ENCODE measurements around the gene LCLAT1.

DNA sequence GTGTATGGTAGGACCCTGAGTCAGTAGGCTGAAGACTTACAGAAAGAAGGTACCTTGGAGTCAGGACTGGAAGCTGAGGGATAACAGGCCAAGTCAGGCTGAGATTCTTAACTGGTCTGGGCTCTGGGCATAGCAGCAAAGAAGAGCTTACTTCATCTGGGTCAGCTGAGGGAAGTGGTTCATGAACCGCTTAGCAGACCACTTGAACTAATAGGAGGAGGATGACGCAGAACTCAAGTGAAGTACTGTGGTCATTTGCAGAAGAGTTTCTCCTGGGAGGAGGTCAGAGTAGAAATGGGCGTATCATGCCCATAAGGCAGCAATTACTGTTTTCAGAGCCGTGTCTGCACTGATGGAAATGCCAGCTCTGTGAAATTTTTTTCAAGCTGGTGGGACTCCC, 164.5 kb downstream of the LCLAT1 start:
- TF ChIP-seq CTCF (IDR thresholded peaks at IDR 0.05; ENCODE audit: insufficient read depth, low read length) = no peak
- TF ChIP-seq, protein P1, sequence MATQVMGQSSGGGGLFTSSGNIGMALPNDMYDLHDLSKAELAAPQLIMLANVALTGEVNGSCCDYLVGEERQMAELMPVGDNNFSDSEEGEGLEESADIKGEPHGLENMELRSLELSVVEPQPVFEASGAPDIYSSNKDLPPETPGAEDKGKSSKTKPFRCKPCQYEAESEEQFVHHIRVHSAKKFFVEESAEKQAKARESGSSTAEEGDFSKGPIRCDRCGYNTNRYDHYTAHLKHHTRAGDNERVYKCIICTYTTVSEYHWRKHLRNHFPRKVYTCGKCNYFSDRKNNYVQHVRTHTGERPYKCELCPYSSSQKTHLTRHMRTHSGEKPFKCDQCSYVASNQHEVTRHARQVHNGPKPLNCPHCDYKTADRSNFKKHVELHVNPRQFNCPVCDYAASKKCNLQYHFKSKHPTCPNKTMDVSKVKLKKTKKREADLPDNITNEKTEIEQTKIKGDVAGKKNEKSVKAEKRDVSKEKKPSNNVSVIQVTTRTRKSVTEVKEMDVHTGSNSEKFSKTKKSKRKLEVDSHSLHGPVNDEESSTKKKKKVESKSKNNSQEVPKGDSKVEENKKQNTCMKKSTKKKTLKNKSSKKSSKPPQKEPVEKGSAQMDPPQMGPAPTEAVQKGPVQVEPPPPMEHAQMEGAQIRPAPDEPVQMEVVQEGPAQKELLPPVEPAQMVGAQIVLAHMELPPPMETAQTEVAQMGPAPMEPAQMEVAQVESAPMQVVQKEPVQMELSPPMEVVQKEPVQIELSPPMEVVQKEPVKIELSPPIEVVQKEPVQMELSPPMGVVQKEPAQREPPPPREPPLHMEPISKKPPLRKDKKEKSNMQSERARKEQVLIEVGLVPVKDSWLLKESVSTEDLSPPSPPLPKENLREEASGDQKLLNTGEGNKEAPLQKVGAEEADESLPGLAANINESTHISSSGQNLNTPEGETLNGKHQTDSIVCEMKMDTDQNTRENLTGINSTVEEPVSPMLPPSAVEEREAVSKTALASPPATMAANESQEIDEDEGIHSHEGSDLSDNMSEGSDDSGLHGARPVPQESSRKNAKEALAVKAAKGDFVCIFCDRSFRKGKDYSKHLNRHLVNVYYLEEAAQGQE (IDR thresholded peaks at IDR 0.05; ENCODE audit: insufficient replicate concordance, low read depth) = no peak
- TF ChIP-seq POLR2AphosphoS5 (IDR thresholded peaks at IDR 0.05; ENCODE audit: low read depth) = no peak

Measured in HL-60 (cell line).